Trophoblast cell (in vitro differentiated cells and primary cell): ENCODE results near the gene MAML2.

Experiments used
- DNase-seq, 2 donors: peaks; one replicate each; pipeline ENCODE4 v3.0.0-alpha.2; 2016
- H2AFZ ChIP-seq: 2 replicates; pipeline ENCODE4 v1.6.1; 2013; ENCODE audit warnings: low read length, moderate library complexity, mild to moderate bottlenecking; ENCODE audit not compliant: insufficient read depth, poor library complexity
- H2AK5ac ChIP-seq: 2 replicates; pipeline ENCODE4 v1.6.1; 2013; ENCODE audit warnings: mild to moderate bottlenecking, low read length
- H2BK120ac ChIP-seq: 2 replicates; pipeline ENCODE4 v1.6.1; 2013; ENCODE audit warnings: low read length, mild to moderate bottlenecking, moderate library complexity; ENCODE audit not compliant: insufficient read depth, poor library complexity
- H2BK12ac ChIP-seq: 2 replicates; pipeline ENCODE4 v1.6.1; 2013; ENCODE audit warnings: mild to moderate bottlenecking, low read length, moderate library complexity
- H2BK5ac ChIP-seq: 2 replicates; pipeline ENCODE4 v1.6.1; 2013; ENCODE audit warnings: low read length, low read depth, moderate library complexity, mild to moderate bottlenecking; ENCODE audit not compliant: poor library complexity
- H3K14ac ChIP-seq: 2 replicates; pipeline ENCODE4 v1.6.1; 2013; ENCODE audit warnings: mild to moderate bottlenecking, low read length
- H3K18ac ChIP-seq: 2 replicates; pipeline ENCODE4 v1.6.1; 2013; ENCODE audit warnings: mild to moderate bottlenecking, low read length
- H3K23ac ChIP-seq: 2 replicates; pipeline ENCODE4 v1.6.1; 2013; ENCODE audit warnings: low read length
- H3K27ac ChIP-seq: 2 replicates; pipeline ENCODE4 v1.5.1; 2013; ENCODE audit warnings: low read depth, mild to moderate bottlenecking, inconsistent platforms, low read length, moderate library complexity
- H3K27me3 ChIP-seq: 2 replicates; pipeline ENCODE4 v1.6.1; 2013; ENCODE audit warnings: inconsistent platforms, mild to moderate bottlenecking, low read length, moderate library complexity; ENCODE audit not compliant: insufficient read depth
- H3K36me3 ChIP-seq, 2 experiments: 1 replicate in 1 of 2; 2 replicates in 1 of 2; pipeline ENCODE4 v1.6.1; 2013; ENCODE audit warnings: low read length in 2 of 2, mild to moderate bottlenecking in 2 of 2, moderate library complexity in 1 of 2; ENCODE audit not compliant: insufficient read depth in 2 of 2, control insufficient read depth in 1 of 2
- H3K4ac ChIP-seq: 2 replicates; pipeline ENCODE4 v1.6.1; 2013; ENCODE audit warnings: low read depth, mild to moderate bottlenecking, low read length, moderate library complexity
- H3K4me1 ChIP-seq, 2 experiments: 1 replicate in 1 of 2; 2 replicates in 1 of 2; pipeline ENCODE4 v1.6.1; 2013; ENCODE audit warnings: low read length in 2 of 2, mild to moderate bottlenecking in 2 of 2, moderate library complexity in 1 of 2; ENCODE audit not compliant: insufficient read depth in 2 of 2, control insufficient read depth in 1 of 2
- H3K4me2 ChIP-seq: 2 replicates; pipeline ENCODE4 v1.6.1; 2013; ENCODE audit warnings: inconsistent platforms, mild to moderate bottlenecking, low read length, moderate library complexity
- H3K4me3 ChIP-seq: 2 replicates; pipeline ENCODE4 v1.5.1; 2013; ENCODE audit warnings: mild to moderate bottlenecking, low read depth, low read length, inconsistent platforms
- H3K79me1 ChIP-seq: one replicate; pipeline ENCODE4 v1.6.1; 2013; ENCODE audit warnings: low read length
- H3K79me2 ChIP-seq: 2 replicates; pipeline ENCODE4 v1.6.1; 2013; ENCODE audit warnings: low read length, mild to moderate bottlenecking; ENCODE audit not compliant: control insufficient read depth, insufficient read depth, poor library complexity
- H3K9ac ChIP-seq: 2 replicates; pipeline ENCODE4 v1.6.1; 2013; ENCODE audit warnings: mild to moderate bottlenecking, low read length
- H3K9me3 ChIP-seq: 2 replicates; pipeline ENCODE4 v1.6.1; 2013; ENCODE audit warnings: low read depth, mild to moderate bottlenecking, control low read depth, inconsistent platforms, low read length; ENCODE audit not compliant: insufficient read depth
- H4K12ac ChIP-seq: 2 replicates; pipeline ENCODE4 v1.6.1; 2013; ENCODE audit warnings: low read depth, mild to moderate bottlenecking, low read length, moderate library complexity
- H4K8ac ChIP-seq: 2 replicates; pipeline ENCODE4 v1.6.1; 2013; ENCODE audit warnings: low read depth, mild to moderate bottlenecking, low read length, moderate library complexity
- H4K91ac ChIP-seq: one replicate; pipeline ENCODE4 v1.6.1; 2013; ENCODE audit warnings: low read depth, mild to moderate bottlenecking, low read length, moderate library complexity
- WGBS: extraction: QIAGEN DNeasy Blood & Tissue Kit; methylation state at CpG from one replicate; pipeline ENCODE4 v1.1.7; 2013; ENCODE audit warnings: missing lambda C conversion rate; ENCODE audit not compliant: insufficient read length, insufficient coverage; ENCODE audit errors: extremely low coverage; 5-methylcytosine and 5-hydroxymethylcytosine counted together

Gene MAML2

GRCh38 chr11:96168623-96169022 is 174.4 kb downstream of the MAML2 start:
- no peak overlapping the region for H2AFZ ChIP-seq
- no CpG with 5 or more reads among the region's 2 CpGs for WGBS

DNA sequence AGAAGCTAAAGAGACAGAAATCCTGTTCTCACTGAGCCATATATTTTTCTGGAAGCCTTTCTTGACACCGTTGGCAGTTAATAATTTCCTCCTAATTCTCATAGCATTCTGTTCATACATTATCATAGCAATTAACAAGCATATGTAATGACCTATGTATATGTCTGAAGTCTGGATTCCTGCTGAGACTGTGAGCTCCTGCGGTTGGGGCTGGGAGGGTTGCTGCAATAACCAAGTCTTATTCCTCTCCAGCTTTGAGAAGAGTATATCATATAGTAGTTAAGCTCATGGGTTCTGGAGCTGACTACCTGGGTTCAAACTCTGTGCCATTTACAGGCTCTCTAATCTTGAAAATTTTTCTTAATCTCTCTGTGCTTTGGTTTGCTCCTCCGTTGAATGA is 175.2 kb downstream of the MAML2 start:
- no peak overlapping the region for H3K4me2 ChIP-seq

More at GRCh38 chr11:96168623-96169022, 174.4 kb downstream of the MAML2 start:
- peak overlapping the region; percentile 35 for H4K91ac ChIP-seq
- no peaks in the 10 kb centered on the region for H3K27me3 ChIP-seq
- peaks cover 0 to 2% of the 10 kb centered on the region in 2 experiments for H3K36me3 ChIP-seq
- H3K9ac ChIP-seq = no peak overlapping the region
- no peak overlapping the region for H2BK120ac ChIP-seq
- peak overlapping the region; percentile 84 for H3K18ac ChIP-seq
- no peak overlapping the region for H3K27ac ChIP-seq
- H3K79me1 ChIP-seq = peaks cover 6% of the 10 kb centered on the region
- H3K79me2 ChIP-seq = peaks cover 2% of the 10 kb centered on the region
- H3K4me3 ChIP-seq = no peak overlapping the region
- no peak overlapping the region for H4K8ac ChIP-seq
- no peak overlapping the region for H4K12ac ChIP-seq
- peaks cover 20 to 24% of the 10 kb centered on the region in 2 experiments for H3K4me1 ChIP-seq
- H3K4me2 ChIP-seq = no peak overlapping the region
- no peak overlapping the region for H3K23ac ChIP-seq
- DNase-seq = peak in 1 of 2 donors; percentile 46
- H2AK5ac ChIP-seq = no peak overlapping the region
- peak overlapping the region; percentile 14 for H3K14ac ChIP-seq
- H2BK12ac ChIP-seq = no peak overlapping the region
- H3K9me3 ChIP-seq = no peaks in the 10 kb centered on the region
- H2BK5ac ChIP-seq = no peak overlapping the region
- no peak overlapping the region for H3K4ac ChIP-seq

GRCh38 chr11:96167203-96167758 is 175.7 kb downstream of the MAML2 start:
- Histone ChIP-seq H3K9ac (no peak overlapping the region), H2BK12ac (no peak overlapping the region), H2AFZ (no peak overlapping the region), H3K4me1 (peaks cover 15 to 19% of the 10 kb centered on the region in 2 experiments), H2BK5ac (no peak overlapping the region), H3K79me2 (peaks cover 2% of the 10 kb centered on the region), H4K8ac (no peak overlapping the region), H3K4me3 (no peak overlapping the region), H3K4ac (no peak overlapping the region), H3K27ac (no peak overlapping the region), H2BK120ac (no peak overlapping the region), H3K9me3 (no peaks in the 10 kb centered on the region), H3K14ac (no peak overlapping the region), H2AK5ac (no peak overlapping the region), H3K18ac (no peak overlapping the region), H4K91ac (no peak overlapping the region), H4K12ac (no peak overlapping the region), H3K4me2 (no peak overlapping the region), H3K23ac (no peak overlapping the region), H3K79me1 (peaks cover 8% of the 10 kb centered on the region), H3K27me3 (no peaks in the 10 kb centered on the region), H3K36me3 (no peaks in the 10 kb centered on the region)
- WGBS = 100% methylated on average over 1 of the region's 4 CpGs
- DNase-seq = no peak

More for the DNA sequence above, 175.2 kb downstream of the MAML2 start:
- no peak overlapping the region for H4K12ac ChIP-seq
- no peak overlapping the region for H3K14ac ChIP-seq
- H4K91ac ChIP-seq = no peak overlapping the region
- no peak overlapping the region for H2BK12ac ChIP-seq
- H3K4ac ChIP-seq = no peak overlapping the region
- H3K18ac ChIP-seq = no peak overlapping the region
- peaks cover 8% of the 10 kb centered on the region for H3K79me1 ChIP-seq
- H2BK5ac ChIP-seq = no peak overlapping the region
- H3K36me3 ChIP-seq = no peaks in the 10 kb centered on the region
- no peak overlapping the region for H3K23ac ChIP-seq
- no peak overlapping the region for H2AK5ac ChIP-seq
- no peak overlapping the region for H2BK120ac ChIP-seq
- peaks cover 2% of the 10 kb centered on the region for H3K79me2 ChIP-seq
- no peak for DNase-seq
- no peak overlapping the region for H3K4me3 ChIP-seq
- no peak overlapping the region for H4K8ac ChIP-seq
- no peak overlapping the region for H3K27ac ChIP-seq
- H3K4me1 ChIP-seq = peaks cover 15 to 19% of the 10 kb centered on the region in 2 experiments
- H3K27me3 ChIP-seq = no peaks in the 10 kb centered on the region
- no peak overlapping the region for H3K9ac ChIP-seq
- WGBS = no CpG with 5 or more reads among the region's 3 CpGs
- H3K9me3 ChIP-seq = no peaks in the 10 kb centered on the region
- H2AFZ ChIP-seq = no peak overlapping the region

- no peak overlapping the region for H2BK120ac ChIP-seq
- no peak overlapping the region for H3K14ac ChIP-seq
- H3K79me1 ChIP-seq = peaks cover 13% of the 10 kb centered on the region
- H3K9me3 ChIP-seq = no peaks in the 10 kb centered on the region
- H3K23ac ChIP-seq = no peak overlapping the region
- no peak overlapping the region for H3K4me2 ChIP-seq
- no CpG with 5 or more reads among the region's 6 CpGs for WGBS
- peaks cover 12 to 18% of the 10 kb centered on the region in 2 experiments for H3K4me1 ChIP-seq
- H4K8ac ChIP-seq = no peak overlapping the region
- H4K12ac ChIP-seq = no peak overlapping the region
- no peaks in the 10 kb centered on the region for H3K27me3 ChIP-seq
- H2BK12ac ChIP-seq = no peak overlapping the region
- DNase-seq = no peak
- H3K36me3 ChIP-seq = peaks cover 0 to 2% of the 10 kb centered on the region in 2 experiments
- no peak overlapping the region for H2BK5ac ChIP-seq
- no peak overlapping the region for H3K9ac ChIP-seq
- no peak overlapping the region for H3K18ac ChIP-seq
- H3K79me2 ChIP-seq = peaks cover 4% of the 10 kb centered on the region
- no peak overlapping the region for H4K91ac ChIP-seq
- H3K4ac ChIP-seq = no peak overlapping the region
- no peak overlapping the region for H3K4me3 ChIP-seq
- no peak overlapping the region for H2AK5ac ChIP-seq
- H2AFZ ChIP-seq = no peak overlapping the region
- H3K27ac ChIP-seq = no peak overlapping the region
Measured at GRCh38 chr11:96162816-96163499, 180.0 kb downstream of the MAML2 start.
